PC-9 (cell line): ENCODE results near the gene TRIP13.

Experiments
- EZH2 ChIP-seq: fragments of 200-600 bp; sonication (generic); IDR thresholded peaks from 2 replicates; pipeline ENCODE4 v1.8.0; 2017; ENCODE audit warnings: antibody characterized with exemption, low read depth
- TF ChIP-seq, protein P1 (sequence below): fragments of 200-600 bp; sonication (generic); conservative IDR thresholded peaks from 2 replicates; pipeline ENCODE4 v1.6.1; 2017; ENCODE audit warnings: mixed run types, antibody characterized with exemption, mild to moderate bottlenecking, moderate library complexity

GRCh38 chr5:878125-878524 lies 14.6 kb upstream of the TRIP13 start:
- TF ChIP-seq, protein P1, sequence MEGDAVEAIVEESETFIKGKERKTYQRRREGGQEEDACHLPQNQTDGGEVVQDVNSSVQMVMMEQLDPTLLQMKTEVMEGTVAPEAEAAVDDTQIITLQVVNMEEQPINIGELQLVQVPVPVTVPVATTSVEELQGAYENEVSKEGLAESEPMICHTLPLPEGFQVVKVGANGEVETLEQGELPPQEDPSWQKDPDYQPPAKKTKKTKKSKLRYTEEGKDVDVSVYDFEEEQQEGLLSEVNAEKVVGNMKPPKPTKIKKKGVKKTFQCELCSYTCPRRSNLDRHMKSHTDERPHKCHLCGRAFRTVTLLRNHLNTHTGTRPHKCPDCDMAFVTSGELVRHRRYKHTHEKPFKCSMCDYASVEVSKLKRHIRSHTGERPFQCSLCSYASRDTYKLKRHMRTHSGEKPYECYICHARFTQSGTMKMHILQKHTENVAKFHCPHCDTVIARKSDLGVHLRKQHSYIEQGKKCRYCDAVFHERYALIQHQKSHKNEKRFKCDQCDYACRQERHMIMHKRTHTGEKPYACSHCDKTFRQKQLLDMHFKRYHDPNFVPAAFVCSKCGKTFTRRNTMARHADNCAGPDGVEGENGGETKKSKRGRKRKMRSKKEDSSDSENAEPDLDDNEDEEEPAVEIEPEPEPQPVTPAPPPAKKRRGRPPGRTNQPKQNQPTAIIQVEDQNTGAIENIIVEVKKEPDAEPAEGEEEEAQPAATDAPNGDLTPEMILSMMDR = no peak
- no peak for TF ChIP-seq EZH2
